ENCODE data around the gene RAPGEF2.
"Not testable (repeated sequence)": the region's sequence is repeated elsewhere in the genome, so short reads cannot be mapped to it uniquely, and the experiment has no call there.

The RAPGEF2 gene

GRCh38 chr4:159097785-159098184 lies 5.1 kb upstream of the RAPGEF2 start:
- no peak for DNase-seq (ENCODE audit: low spot score)

- no peak for DNase-seq (ENCODE audit: low spot score)
These were observed 4.3 kb upstream of the RAPGEF2 start for GRCh38 chr4:159098482-159099127.

GRCh38 chr4:159101988-159102621 lies 774 bp upstream of the RAPGEF2 start:
- DNase-seq (ENCODE audit: low spot score): peak; percentile 11

- peak; percentile 30 for DNase-seq (ENCODE audit: low spot score)
These were observed 608 bp downstream of the RAPGEF2 start for GRCh38 chr4:159103384-159103990.

GRCh38 chr4:159104694-159105414 lies 2.0 kb downstream of the RAPGEF2 start:
- DNase-seq (ENCODE audit: low spot score): peak; percentile 11

- DNase-seq (ENCODE audit: low spot score): peak; percentile 17
These were observed 2.9 kb downstream of the RAPGEF2 start for GRCh38 chr4:159105761-159106243.

GRCh38 chr4:159106636-159107035 lies 3.8 kb downstream of the RAPGEF2 start:
- no peak for DNase-seq (ENCODE audit: low spot score)

- DNase-seq (ENCODE audit: low spot score): no peak
These were observed 4.5 kb downstream of the RAPGEF2 start for GRCh38 chr4:159107203-159107925.

GRCh38 chr4:159108124-159108523 lies 5.2 kb downstream of the RAPGEF2 start:
- DNase-seq (ENCODE audit: low spot score): no peak

- DNase-seq (ENCODE audit: low spot score): no peak
These were observed 8.1 kb downstream of the RAPGEF2 start for GRCh38 chr4:159110961-159111360.

GRCh38 chr4:159111416-159111815 lies 8.5 kb downstream of the RAPGEF2 start:
- DNase-seq (ENCODE audit: low spot score): no peak

GRCh38 chr4:159113366-159113765 lies 10.5 kb downstream of the RAPGEF2 start:
- DNase-seq (ENCODE audit: low spot score): not testable (repeated sequence)

GRCh38 chr4:159116098-159116497 lies 13.2 kb downstream of the RAPGEF2 start:
- DNase-seq (ENCODE audit: low spot score): not testable (repeated sequence)

GRCh38 chr4:159116693-159117092 lies 13.8 kb downstream of the RAPGEF2 start:
- not testable (repeated sequence) for DNase-seq (ENCODE audit: low spot score)

GRCh38 chr4:159117564-159117963 lies 14.7 kb downstream of the RAPGEF2 start:
- DNase-seq (ENCODE audit: low spot score): no peak

- DNase-seq (ENCODE audit: low spot score): no peak
These were observed 15.1 kb downstream of the RAPGEF2 start for GRCh38 chr4:159117968-159118367.

- DNase-seq (ENCODE audit: low spot score): no peak
These were observed 18.5 kb downstream of the RAPGEF2 start for GRCh38 chr4:159121371-159121770.

- DNase-seq (ENCODE audit: low spot score): no peak
These were observed 23.8 kb downstream of the RAPGEF2 start for GRCh38 chr4:159126716-159127115.

GRCh38 chr4:159127745-159128518 lies 25.1 kb downstream of the RAPGEF2 start:
- no peak for DNase-seq (ENCODE audit: low spot score)

- no peak for DNase-seq (ENCODE audit: low spot score)
These were observed 27.1 kb downstream of the RAPGEF2 start for GRCh38 chr4:159129814-159130550.
